Vagina (tissue), 2 donors: ENCODE results near the gene PDE9A. TPM values are rescaled to one million over a fixed set of nuclear protein-coding genes. Genes with fewer than 3 reads are reported as not detected.

Experiments used
- DNase-seq, 2 donors: peaks; one replicate each; pipeline ENCODE4 v3.0.0-alpha.2; 2017; ENCODE audit errors: extremely low spot score in 2 of 2
- H3K27ac ChIP-seq: fragments of 200-600 bp; sonication (generic); one replicate; pipeline ENCODE4 v1.5.1; 2019
- H3K27me3 ChIP-seq: fragments of 200-600 bp; sonication (generic); one replicate; pipeline ENCODE4 v1.5.1; 2019
- H3K36me3 ChIP-seq, 2 donors: fragments of 200-600 bp; sonication (generic); one replicate each; pipeline ENCODE4 v1.5.1; 2017 to 2019
- H3K4me1 ChIP-seq: fragments of 200-600 bp; sonication (generic); one replicate; pipeline ENCODE4 v1.5.1; 2019
- H3K4me3 ChIP-seq, 2 donors: fragments of 200-600 bp; sonication (generic); 1 replicate in 1 of 2; 2 replicates in 1 of 2; pipeline ENCODE4 v1.5.1; 2016 to 2019
- H3K9me3 ChIP-seq: fragments of 200-600 bp; sonication (generic); one replicate; pipeline ENCODE4 v1.5.1; 2019
- POLR2A ChIP-seq, 2 donors: fragments of 450-650 bp; IDR thresholded peaks; one replicate each; pipeline ENCODE4 v1.6.1; 2017; ENCODE audit warnings: antibody characterized with exemption in 2 of 2, mild to moderate bottlenecking in 2 of 2, moderate library complexity in 2 of 2
- POLR2AphosphoS5 ChIP-seq, 2 donors: sonication (generic); formaldehyde crosslinking; IDR thresholded peaks; one replicate each; pipeline ENCODE4 v1.9.0; 2017; ENCODE audit warnings: antibody characterized with exemption in 2 of 2, mild to moderate bottlenecking in 2 of 2, low read depth in 1 of 2; ENCODE audit not compliant: insufficient read depth in 1 of 2
- intact Hi-C: fragments of 100-400 bp; cut with DNase I; formaldehyde crosslinking; loops from one replicate; pipeline ENCODE4 v1.15.1; 2023
- total RNA-seq: library from RNA; depleted of rRNA; stranded (reverse); fragments of >200 nt; gene quantifications from one replicate; pipeline ENCODE4 v1.2.3, GENCODE V29; 2016
- TF ChIP-seq, protein P1 (sequence below), 3 experiments: fragments of 450-650 bp in 2 of 3; fragments of 200-600 bp in 1 of 3; sonication (generic) in 1 of 3; IDR thresholded peaks; one replicate each; pipeline ENCODE4 v1.5.1; 2017 to 2019; ENCODE audit warnings: antibody characterized with exemption in 3 of 3, mild to moderate bottlenecking in 2 of 3, moderate library complexity in 2 of 3

The PDE9A gene
- total RNA-seq, 1 donor from 2014 or later, result 9.6 TPM

DNA sequence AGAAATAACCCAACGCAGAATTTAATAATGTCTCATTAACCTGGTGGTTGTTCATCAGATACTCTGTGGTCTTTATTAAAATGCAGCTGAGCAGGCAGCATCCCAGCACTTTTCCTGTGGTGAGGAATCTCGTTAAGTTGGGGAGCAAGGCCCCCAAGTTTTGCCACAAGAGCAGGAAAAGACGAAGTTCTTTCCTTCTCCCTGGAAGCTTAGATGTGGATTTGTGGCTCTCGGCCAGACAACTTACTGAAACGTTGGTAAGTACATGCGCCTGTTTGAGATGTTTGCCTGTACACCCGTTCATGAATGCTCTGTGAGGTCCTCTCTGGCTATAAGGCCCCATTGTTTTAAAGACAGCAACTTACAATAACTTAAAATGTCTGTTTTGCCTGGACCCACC, 34.3 kb upstream of the PDE9A start:
- no peak overlapping the region for H3K27ac ChIP-seq
- TF ChIP-seq POLR2A (IDR thresholded peaks at IDR 0.05), result no peak
- intact Hi-C loops, result no loop called here
- no peaks in the 10 kb centered on the region for H3K4me1 ChIP-seq
- H3K36me3 ChIP-seq, result no peaks in the 10 kb centered on the region
- no peak for DNase-seq
- H3K9me3 ChIP-seq, result no peaks in the 10 kb centered on the region
- no peaks in the 10 kb centered on the region for H3K27me3 ChIP-seq
- no peak overlapping the region for H3K4me3 ChIP-seq

DNA sequence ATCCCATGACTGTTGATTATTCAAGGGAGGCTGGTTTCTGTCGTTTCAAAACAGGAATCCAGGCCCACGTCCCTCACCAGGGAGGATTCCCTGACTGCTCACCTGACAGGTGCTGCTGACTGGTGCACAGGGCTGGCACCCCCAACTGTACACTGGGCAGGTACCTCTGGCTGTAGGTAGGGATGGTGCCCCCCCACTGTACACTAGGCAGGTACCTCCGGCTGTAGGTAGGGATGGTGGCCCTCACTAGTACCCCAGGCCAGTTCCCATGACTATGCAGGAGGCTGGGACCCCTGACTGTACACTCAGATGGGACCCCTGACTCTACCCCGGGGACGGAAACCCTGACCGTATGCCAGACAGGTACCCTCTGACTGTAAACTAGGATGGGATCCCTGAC, 33.6 kb upstream of the PDE9A start:
- TF ChIP-seq, protein P1, sequence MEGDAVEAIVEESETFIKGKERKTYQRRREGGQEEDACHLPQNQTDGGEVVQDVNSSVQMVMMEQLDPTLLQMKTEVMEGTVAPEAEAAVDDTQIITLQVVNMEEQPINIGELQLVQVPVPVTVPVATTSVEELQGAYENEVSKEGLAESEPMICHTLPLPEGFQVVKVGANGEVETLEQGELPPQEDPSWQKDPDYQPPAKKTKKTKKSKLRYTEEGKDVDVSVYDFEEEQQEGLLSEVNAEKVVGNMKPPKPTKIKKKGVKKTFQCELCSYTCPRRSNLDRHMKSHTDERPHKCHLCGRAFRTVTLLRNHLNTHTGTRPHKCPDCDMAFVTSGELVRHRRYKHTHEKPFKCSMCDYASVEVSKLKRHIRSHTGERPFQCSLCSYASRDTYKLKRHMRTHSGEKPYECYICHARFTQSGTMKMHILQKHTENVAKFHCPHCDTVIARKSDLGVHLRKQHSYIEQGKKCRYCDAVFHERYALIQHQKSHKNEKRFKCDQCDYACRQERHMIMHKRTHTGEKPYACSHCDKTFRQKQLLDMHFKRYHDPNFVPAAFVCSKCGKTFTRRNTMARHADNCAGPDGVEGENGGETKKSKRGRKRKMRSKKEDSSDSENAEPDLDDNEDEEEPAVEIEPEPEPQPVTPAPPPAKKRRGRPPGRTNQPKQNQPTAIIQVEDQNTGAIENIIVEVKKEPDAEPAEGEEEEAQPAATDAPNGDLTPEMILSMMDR (IDR thresholded peaks at IDR 0.05), result no peak
- TF ChIP-seq POLR2A (IDR thresholded peaks at IDR 0.05) (no peak), POLR2AphosphoS5 (IDR thresholded peaks at IDR 0.05; ENCODE audit: insufficient read depth in 1 of 2, low read depth in 1 of 2) (no peak)
- no peak for DNase-seq
- intact Hi-C loops, result no loop called here
- H3K9me3 ChIP-seq, result no peaks in the 10 kb centered on the region
- no peaks in the 10 kb centered on the region for H3K4me1 ChIP-seq
- H3K27me3 ChIP-seq, result no peaks in the 10 kb centered on the region
- no peak overlapping the region for H3K27ac ChIP-seq
- no peak overlapping the region for H3K4me3 ChIP-seq
- no peaks in the 10 kb centered on the region for H3K36me3 ChIP-seq

DNA sequence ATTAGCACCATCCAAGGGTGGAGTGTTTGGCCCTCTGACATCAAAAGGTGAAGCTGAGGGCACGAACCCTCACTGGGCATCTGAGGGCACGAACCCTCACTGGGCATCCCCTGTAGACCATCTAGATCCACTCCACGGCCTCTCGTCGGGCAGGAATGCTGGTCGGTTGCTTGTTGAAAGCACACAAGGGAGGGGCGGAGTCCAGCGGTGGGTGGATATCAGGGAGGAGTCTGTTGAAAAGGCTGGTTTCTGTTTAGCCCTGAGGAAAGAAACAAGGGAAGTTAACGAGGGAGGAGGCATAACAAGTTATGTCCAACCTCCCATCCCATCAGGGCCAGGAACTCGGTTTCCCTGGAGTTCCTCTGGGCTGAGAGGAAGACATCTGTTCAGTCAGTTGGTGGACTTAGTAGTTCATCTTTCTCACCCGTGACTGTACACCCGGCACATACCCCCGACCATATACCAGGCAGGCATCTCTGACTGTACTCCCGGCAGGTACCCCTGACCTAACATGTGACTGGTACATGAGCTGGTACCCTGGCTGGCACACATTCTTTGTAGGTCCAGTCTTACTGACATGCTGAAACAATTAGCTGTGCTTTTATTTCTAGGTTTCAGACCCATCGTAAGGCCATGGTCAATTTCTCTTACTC, 32.1 kb upstream of the PDE9A start:
- Histone ChIP-seq H3K27ac (no peak overlapping the region), H3K36me3 (no peaks in the 10 kb centered on the region), H3K27me3 (no peaks in the 10 kb centered on the region), H3K4me3 (no peak overlapping the region), H3K9me3 (no peaks in the 10 kb centered on the region), H3K4me1 (no peaks in the 10 kb centered on the region)
- TF ChIP-seq POLR2AphosphoS5 (IDR thresholded peaks at IDR 0.05; ENCODE audit: insufficient read depth in 1 of 2, low read depth in 1 of 2) (no peak), POLR2A (IDR thresholded peaks at IDR 0.05) (no peak)
- TF ChIP-seq, protein P1 (IDR thresholded peaks at IDR 0.05), result no peak
- intact Hi-C loops, result no loop called here
- no peak for DNase-seq

DNA sequence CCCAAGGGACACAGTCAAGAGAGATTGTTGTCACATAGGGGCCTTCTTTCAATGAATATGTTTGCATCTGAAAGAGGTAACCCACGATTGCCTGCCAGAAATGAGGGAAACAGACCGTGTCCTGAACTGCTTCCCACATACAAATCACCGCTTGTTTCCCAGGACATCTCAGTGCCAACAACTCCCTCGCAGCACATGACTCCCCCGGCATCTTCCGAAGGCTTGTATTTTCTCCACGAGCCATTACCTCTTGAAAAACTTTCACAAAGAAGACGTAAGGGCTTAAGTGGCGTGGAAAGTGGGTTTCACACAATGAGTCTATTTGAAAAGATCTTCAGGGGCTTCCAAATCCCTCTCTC, 31.6 kb upstream of the PDE9A start:
- TF ChIP-seq POLR2A (IDR thresholded peaks at IDR 0.05) (no peak), POLR2AphosphoS5 (IDR thresholded peaks at IDR 0.05; ENCODE audit: insufficient read depth in 1 of 2, low read depth in 1 of 2) (no peak)
- TF ChIP-seq, protein P1 (IDR thresholded peaks at IDR 0.05), result no peak
- no peaks in the 10 kb centered on the region for H3K4me1 ChIP-seq
- no peaks in the 10 kb centered on the region for H3K36me3 ChIP-seq
- H3K9me3 ChIP-seq, result no peaks in the 10 kb centered on the region
- H3K4me3 ChIP-seq, result no peak overlapping the region
- intact Hi-C loops, result no loop called here
- no peak overlapping the region for H3K27ac ChIP-seq
- DNase-seq, result no peak
- H3K27me3 ChIP-seq, result no peaks in the 10 kb centered on the region

DNA sequence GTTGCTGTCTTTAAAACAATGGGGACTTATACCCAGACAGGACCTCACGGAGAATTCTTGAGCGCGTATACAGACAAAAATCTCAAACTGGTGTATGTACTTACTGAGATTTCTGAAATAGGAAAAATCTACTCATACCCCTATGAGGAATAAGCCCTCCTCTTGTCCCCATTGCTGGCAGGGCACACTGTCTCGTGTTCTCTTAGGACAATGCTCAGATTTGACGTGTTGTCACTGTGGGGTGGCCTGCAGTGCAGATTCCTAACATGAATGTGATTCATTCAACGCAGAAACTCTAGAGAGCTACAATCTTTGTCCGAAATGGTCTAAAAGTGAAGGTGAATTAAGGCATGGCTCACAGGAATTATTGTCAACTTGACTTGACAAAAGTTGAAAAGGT, 31.1 kb upstream of the PDE9A start:
- H3K27ac ChIP-seq, result no peak overlapping the region
- no peaks in the 10 kb centered on the region for H3K9me3 ChIP-seq
- no peaks in the 10 kb centered on the region for H3K4me1 ChIP-seq
- H3K36me3 ChIP-seq, result no peaks in the 10 kb centered on the region
- DNase-seq, result no peak
- TF ChIP-seq POLR2A (IDR thresholded peaks at IDR 0.05) (no peak), POLR2AphosphoS5 (IDR thresholded peaks at IDR 0.05; ENCODE audit: insufficient read depth in 1 of 2, low read depth in 1 of 2) (no peak)
- TF ChIP-seq, protein P1 (IDR thresholded peaks at IDR 0.05), result no peak
- H3K27me3 ChIP-seq, result no peaks in the 10 kb centered on the region
- intact Hi-C loops, result no loop called here
- H3K4me3 ChIP-seq, result no peak overlapping the region
